ENCODE results near the gene DNAH3.
"Not testable (repeated sequence)": the region's sequence is repeated elsewhere in the genome, so short reads cannot be mapped to it uniquely, and the experiment has no call there.

Gene DNAH3

DNA sequence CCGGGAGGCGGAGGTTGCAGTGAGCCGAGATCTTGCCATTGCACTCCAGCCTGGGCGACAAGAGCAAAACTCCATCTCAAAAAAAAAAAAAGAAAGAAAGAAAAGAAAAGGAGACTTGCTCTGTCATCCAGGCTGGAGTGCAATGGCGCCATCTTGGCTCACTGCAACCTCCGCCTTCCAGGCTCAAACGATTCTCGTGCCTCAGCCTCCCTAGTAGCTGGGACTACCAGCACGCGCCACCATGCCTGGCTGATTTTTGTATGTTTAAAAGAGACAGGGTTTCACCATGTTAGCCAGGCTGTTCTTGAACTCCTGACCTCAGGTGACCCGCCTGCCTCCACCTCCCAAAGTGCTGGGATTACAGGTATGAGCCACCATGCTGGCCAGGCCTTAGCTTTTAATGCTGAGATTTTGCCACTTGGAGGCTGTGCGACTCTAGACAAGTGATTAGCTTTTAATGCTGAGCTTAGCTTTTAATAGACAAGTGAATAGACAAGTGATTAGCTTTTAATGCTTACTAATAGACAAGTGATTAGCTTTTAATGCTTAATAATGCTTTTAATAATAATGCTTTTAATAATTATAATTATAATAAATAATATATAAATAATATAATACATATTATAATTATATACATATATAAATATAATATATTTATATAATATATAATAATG is 17.4 kb upstream of the DNAH3 start:
- DNase-seq, result no peak

DNA sequence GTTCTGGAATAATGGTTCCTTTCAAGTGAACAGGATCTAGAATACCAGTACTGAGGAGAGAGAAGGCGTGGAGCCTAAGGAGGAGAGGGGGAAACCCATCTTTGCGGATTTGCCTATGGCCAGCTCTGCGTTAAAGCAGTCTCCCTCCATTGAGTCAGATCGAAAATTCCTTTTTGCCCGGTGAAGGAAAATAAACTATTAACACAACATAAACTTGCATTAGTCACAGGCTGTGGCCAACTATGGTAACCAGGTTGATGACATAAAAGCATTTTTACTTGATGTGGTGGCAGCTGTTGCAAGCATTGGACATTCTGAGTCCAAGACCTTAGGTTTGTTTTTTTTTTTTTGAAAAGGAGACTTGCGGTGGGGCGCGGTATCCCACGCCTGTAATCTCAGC is 16.7 kb upstream of the DNAH3 start:
- DNase-seq, result no peak

DNA sequence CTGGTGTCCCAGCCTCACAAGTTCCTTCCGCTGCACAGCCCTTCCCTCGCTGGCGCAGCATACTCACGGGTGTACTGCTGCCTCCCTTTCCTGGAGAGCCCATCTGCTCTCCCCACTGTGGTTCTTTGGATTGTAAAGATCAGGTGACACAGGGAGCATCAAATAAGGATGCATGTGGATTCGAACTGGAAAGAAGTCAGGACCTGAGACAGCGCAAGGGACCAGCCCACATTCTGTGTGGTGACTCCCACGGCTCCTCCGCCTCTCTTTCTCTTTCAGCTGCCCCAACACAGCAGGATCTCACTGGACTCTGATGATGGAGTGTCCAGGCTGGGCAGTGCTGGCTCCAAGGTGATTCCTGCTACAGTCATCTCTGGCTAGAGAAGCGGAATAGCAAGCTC is 15.9 kb upstream of the DNAH3 start:
- no peak for DNase-seq

DNA sequence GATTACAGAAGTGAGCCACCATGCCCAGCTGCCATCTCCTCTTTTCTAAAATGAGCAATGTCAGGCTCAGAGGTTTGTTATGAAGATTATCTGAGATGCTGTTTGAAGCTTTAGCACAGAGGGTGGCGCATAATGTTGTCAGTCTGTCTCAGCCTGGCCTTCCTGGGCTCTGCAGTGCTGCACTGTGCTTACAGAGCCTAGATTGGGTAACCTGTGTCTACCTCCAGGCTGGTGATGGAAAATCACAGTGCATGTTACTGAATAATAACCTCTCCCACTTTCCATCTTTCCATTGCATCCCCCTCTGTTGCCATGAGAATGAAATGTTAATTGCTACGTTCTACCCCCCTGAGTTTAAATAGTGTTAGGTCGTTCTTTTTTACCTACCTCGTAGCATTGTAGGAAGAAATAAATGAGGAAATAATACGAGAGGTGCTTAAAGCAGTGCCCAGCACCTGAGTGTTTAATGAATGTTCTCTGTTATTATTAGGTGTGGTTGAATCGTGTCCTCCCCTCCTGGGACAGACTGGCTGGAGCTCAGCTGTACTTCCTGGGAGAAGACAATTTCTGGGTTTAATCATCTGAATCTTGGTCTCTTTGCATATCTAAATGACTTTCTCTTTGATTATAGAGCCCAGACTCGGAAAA is 14.0 kb upstream of the DNAH3 start:
- no peak for DNase-seq

DNA sequence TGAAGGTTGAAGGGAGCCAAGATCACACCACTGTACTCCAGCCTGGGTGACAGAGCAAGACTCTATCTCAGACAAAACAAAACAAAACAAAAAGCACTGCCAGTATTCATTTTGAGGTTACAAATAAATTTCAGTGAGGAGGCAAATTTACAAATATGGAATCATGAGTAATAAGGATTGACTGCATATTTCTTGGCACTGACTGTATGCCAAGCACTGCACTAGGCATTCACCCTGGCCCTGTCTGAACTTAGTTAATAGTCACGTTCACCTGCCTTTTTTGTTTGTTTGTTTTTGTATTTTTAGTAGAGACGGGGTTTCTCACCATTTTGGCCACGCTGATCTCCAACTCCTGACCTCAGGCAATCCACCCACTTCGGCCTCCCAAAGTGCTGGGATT is 12.9 kb upstream of the DNAH3 start:
- no peak for DNase-seq

DNA sequence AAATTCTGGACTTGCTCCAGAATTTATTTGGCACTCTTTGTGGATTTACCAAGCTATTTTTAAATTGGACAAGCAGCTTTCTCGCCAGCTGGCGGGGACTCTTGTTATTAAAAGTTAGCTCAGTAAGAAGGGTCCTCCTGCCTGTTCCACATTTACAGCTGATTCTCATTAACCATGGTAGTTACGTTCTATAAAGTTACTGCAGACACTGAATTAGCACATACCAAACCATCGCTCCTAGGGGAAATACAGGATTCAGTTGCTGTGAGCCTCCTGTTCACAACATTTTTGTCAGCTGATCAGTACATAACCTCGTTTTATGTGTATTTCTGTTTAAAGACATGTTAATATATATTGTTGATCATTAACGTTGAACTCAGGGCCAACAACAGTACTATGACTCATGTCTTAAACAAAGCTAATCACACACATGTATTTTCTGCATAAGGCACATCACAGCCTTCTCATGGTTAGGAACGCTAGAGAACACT is 12.1 kb upstream of the DNAH3 start:
- no peak for DNase-seq

DNA sequence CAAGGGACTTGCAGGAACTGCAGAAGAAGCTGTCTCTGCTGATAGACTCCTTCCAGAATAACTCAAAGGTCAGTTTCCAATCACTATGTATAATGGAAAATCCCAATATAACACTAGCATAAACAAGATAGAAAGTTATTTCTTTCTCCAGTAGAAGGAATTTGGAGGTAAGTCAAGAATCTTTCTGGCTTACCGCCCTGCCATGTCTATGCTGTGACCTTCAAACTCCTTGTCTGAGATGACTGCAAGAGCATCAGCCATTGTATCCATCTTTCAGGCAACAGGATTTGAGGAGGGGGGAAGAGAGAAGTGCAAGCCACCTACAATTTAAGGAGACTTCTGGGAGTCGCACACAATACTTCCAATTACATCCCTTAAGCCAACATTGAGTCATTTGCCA is 10.6 kb upstream of the DNAH3 start:
- DNase-seq, result no peak

DNA sequence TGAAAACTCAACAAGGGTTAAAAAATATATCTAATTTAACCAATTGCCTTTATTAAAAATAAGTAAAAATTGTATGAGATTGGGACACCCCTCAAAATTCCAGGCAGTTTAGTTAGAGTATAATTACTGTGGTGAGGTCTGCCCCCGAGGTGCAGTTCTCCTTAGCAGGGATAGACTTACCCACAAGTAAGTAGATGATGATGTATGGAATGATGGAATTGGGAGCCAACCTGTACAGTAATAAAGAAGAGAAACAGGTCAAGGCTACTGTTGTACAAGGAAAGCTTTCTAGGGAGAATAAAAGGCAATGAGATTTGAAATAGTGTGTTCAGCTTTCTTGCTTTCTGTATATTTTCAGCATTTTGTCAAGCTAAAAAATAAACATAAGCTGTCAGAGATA is 9.6 kb upstream of the DNAH3 start:
- DNase-seq, result no peak

DNA sequence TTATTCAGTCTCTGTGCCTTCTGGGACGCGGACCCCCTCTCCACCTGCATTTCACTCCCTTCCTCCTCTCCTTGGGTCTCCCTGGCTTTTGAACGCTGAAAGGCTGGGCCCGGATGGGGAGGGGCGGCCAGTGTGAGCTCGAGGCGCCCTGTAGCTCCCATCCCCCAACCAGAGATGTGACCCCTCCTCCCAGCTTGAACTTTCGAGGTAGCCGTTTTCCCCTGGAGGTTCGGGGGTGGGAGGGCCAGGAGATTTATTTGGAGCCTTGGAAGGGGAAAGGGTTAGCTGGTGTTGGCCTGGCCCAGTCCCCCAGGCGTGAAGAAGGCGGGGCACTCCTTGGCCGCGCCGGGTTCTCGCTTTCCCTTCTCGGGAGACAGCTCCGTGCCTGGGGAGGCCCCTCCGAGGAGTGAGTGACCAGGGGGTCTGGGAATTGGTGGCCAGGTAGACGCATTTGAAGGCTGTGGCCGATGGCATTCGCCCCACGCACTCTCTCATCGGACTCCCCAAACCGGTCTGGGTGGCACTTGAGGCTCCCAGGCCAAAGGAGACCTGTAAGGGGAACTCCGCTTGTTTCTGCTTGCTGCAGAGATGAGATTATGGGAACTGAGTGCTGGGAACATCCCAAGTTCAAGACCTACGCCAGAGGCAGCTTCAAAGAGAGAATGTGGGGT is 8.8 kb upstream of the DNAH3 start:
- peak; percentile 46 for DNase-seq

DNA sequence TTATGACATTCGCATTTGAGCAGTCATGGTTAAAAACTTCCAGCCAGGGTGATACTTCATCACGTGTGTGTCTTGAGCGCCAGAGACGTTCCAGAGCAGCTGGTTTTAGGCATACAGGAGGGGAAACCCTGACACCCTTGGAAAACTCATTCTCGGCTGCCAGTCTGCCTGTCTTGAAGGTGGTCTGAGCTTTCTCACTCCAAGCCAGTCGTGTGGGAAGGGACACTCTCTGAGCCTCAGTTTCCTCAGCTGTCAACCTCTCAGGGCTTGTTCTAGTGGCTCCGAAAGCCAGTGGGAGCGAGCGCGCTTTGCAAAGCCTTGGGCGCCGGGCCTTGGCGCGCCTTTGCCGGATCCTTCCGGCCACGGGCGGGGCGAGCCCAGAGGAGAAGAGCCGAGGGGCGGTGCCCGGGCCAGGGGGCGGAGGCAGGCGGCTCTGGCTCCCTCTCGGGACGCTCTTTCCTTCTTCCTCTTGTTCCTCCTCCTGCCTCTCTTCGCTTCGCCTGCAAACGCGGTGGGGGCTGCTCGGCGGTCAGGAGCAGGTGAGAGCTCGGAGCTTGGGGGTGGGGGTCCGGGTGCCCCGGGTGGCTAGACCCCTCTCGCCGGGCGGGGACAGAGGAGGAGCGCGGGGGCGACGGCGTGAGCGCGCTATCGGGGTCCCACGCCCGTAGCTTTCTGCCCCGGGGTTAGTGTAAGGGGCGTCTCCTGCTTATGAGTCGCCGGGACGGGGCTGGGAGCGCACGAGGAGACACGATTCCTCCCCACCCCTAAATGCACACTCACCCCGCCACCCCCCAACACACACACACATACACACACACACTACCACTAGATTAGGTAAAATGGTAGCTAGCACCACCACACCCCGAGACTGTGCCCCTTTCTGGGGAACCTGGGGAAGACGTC is 7.8 kb upstream of the DNAH3 start, which contains the start of gene LDAF1:
LDAF1 (plus strand) TSS at position 467 of the 903 bp plus-strand sequence. CDS start 2,509 bp downstream, outside the sequence.
- peak; percentile 87 for DNase-seq

DNA sequence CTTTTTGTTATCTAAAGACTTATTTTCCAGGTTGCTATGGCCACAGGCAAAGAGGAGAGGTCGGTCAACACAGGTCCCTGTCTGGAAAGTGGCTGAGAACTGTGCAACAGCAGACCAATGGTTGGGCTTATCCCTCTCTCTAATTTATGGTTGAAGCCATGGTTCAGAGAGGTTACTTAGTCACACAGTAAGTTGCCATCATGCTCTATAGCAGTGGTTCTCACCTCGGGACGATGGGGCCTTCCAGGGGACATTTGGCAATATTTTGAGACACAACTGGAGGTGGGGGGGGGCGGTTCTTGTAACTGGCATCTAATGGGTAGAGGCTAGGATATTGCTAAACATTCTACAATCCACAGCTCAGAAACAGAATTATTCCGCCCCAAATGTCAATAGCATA is 7.0 kb upstream of the DNAH3 start:
- no peak for DNase-seq

DNA sequence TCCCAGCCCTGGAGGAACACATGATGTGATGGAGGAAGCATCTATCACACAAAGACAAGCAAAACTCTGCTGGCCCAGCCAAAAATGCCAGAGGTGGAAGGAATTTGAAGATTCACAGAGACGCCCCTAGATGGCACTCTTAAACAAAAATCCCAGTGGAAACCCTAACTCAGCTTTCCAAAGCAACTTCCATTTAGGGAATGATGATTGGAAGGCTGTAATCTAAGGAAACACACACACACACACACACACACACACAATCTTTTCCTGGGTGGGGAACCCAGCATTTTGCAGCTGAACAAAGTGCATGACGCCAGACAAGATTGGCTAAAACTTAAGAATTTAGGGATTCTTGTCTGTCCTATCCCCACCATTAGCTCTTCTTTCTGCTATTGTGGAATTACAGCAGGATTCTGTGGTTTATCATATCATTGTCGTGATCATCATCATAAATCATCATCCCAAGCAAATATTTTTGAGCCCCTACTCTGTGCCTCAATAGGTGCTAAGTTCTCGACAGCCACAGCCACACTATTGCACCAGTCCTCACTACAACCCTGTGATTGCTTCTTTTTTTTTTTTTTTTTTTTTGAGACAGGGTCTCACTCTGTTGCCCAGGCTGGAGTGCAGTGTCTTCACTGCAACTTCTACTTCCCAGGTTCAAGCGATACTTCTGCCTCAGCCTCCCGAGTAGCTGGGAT is 6.3 kb upstream of the DNAH3 start:
- DNase-seq, result peak; percentile 79

DNA sequence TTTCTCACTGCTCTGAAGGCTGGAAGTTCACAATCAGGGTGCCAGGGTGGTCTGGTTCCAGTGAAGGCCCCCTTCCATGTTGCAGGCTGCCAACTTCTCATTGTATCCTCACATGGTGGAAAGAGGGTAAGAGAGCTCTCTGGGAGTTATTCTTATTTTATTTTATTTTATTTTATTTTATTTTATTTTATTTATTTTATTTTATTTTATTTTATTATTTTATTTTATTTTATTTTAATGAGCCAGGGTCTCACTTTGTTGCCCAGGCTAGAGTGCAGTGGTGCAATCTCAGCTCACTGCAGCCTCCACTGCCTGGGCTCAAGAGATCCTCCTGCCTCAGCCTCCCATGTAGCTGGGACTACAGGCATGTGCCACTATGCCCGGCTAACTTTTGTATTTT is 5.4 kb upstream of the DNAH3 start:
- DNase-seq, result not testable (repeated sequence)

DNA sequence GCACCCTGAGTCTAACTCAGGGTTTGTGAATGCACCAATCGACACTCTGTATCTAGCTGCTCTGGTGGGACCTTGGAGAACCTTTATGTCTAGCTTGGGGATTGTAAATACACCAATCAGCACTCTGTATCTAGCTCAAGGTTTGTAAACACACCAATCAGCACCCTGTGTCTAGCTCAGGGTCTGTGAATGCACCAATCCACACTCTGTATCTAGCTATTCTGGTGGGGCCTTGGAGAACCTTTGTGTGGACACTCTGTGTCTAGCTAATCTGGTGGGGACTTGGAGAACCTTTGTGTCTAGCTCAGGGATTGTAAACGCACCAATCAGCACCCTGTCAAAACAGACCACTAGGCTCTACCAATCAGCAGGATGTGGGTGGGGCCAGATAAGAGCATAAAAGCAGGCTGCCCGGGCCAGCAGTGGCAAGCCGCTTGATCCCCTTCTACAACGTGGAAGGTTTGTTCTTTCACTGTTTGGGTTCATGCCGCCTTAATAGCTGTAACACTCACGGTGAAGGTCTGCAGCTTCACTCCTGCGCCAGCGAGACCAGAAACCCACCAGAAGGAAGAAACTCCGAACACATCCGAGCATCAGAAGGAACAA is 2.6 kb upstream of the DNAH3 start:
- DNase-seq, result not testable (repeated sequence)

DNA sequence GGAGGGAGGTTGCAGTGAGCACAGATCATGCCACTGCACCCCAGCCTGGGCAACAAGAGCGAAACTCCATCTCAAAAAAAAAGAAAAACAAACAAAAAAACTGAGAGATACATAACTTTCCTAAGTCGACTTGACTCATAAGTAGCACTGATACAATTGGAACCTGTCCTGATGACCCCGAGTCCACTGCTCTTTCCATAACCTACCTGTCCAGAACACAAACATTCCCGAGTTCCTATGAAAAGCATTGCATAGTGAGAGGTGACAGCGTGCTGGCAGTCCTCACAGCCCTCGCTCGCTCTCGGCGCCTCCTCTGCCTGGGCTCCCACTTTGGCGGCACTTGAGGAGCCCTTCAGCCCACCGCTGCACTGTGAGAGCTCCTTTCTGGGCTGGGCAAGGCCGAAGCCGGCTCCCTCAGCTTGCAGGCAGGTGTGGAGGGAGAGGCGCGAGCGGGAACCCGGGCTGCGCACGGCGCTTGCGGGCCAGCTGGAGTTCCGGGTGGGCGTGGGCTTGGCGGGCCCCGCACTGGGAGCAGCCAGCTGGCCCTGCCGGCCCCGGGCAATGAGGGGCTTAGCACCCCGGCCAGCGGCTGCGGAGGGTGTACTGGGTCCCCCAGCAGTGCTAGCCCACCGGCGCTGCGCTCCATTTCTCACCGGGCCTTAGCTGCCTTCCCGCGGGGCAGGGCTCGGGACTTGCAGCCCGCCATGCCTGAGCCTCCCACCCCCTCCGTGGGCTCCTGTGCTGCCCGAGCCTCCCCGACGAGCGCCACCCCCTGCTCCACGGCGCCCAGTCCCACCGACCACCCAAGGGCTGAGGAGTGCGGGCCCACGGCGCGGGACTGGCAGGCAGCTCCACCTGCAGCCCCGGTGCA is 1.7 kb upstream of the DNAH3 start:
- not testable (repeated sequence) for DNase-seq

DNA sequence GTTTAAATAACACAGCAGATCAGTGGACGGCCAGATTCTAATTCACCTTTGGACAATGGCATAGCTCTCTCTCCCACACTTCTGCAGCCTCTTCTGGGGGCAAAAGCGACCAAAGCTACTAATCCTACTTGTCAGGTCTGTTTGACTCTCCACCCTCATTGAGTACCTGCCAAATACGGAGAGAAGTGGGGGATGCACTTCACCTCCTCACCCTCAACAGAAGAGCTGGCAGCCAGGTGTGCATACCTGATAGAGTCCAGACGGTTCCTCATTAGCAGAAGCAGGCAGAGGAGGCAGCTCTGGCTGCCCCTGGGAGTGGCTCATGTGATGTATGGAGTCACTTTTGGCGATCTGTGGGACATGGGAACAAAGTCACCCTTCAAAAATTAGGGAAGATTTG is 4.9 kb downstream of the DNAH3 start:
- peak; percentile 94 for DNase-seq

DNA sequence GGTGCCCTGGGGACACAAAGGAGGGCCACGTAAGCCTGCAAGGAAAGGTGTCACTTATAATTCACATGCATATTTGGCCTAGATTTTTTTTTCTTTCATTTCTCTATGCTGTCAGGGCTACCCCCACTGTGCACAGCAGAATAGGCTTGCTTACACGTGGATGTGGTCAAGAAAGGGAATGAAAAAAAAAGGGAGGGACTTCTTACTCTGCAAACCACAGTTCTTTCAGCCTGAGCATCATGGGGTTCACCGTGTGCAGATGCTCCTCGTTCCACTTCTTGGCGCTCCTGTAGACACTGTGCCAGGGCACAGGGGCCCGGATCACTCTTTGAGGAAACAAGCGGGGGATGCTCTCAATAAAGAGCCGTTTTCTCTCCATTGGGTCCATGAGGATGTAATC is 16.6 kb downstream of the DNAH3 start:
- no peak for DNase-seq

DNA sequence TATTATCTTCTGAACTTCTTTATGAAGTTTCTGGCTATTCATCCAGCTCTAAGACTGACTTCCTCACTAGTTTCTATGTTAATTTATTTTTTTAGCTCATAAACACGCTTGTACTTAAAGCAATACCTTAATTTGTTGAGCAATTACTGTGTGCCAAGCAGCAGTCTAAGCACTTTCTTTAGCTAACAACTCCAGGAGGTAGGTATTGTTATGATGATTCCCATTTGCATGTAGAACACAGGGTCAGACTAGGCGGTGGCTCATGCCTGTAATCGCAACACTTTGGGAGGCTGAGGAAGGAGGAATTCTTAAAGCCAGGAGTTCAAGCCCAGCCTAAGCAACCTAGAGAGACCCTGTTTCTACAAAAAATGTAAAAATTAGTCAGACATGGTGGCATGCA is 19.8 kb downstream of the DNAH3 start:
- DNase-seq, result no peak

DNA sequence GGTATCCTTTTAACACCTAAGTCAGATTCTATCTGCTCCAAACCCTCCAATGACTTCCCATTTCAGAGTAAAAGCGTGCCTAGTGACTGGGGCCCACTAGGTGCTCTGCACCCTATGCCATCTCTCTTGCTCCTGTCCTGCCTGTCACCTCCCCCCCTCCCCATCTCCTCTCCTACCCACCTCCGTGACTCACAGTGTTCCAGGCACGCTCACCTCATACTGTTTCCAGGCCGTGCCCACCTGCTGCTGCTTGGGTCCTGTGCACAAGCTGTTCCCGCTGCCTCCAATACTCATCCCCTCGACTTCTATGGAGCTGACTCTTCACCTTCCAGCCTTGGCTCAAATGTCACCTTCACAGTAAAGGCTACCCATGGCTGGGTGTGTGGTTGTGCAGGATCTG is 21.7 kb downstream of the DNAH3 start:
- no peak for DNase-seq

DNA sequence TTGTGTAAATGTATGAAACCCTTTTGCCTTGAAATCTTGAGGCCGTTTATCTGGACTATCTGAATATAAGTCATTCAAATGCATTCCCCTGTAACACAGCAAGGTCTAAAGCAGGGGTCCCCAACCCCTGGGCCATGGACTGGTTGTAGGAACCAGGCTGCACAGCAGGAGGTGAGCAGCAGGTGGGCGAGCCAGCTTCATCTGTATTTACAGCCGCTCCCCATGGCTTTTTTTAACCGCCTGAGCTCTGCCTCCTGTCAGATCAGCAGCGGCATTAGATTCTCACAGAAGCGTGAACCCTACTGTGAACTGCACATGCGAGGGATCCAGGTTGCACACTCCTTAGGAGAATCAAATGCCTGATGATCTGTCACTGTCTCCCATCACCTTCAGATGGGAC is 24.1 kb downstream of the DNAH3 start:
- no peak for DNase-seq

DNA sequence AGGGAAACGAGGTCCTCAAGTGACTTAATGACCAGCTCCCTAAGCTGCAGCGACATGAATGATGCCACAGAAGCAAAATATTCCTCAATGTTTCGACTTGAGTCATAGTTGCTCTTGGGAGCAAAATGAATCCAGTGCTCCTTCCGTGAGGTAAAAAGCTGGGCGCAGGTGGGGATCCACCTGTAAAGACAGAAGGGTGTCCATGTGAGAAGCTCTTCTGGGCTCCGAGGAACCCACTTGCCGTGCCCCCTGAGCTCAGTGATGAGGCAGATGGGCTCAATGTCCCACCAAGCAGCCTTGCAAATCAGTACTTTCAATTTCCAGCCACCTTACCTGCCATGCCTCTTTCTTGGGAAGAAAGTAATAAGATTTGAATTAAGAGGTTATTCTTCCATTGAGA is 25.5 kb downstream of the DNAH3 start:
- DNase-seq, result no peak

Data from NCI-H510A treated with DMSO at 0.1 percent for 48 hours (cell line).